Measurements from ENCODE around the gene CTNNBL1. TPM values are rescaled to one million over a fixed set of nuclear protein-coding genes. Genes with fewer than 3 reads are reported as not detected.

The CTNNBL1 gene
- total RNA-seq, 2 donors from 2014 or later, result 59.0 to 91.3 TPM

DNA sequence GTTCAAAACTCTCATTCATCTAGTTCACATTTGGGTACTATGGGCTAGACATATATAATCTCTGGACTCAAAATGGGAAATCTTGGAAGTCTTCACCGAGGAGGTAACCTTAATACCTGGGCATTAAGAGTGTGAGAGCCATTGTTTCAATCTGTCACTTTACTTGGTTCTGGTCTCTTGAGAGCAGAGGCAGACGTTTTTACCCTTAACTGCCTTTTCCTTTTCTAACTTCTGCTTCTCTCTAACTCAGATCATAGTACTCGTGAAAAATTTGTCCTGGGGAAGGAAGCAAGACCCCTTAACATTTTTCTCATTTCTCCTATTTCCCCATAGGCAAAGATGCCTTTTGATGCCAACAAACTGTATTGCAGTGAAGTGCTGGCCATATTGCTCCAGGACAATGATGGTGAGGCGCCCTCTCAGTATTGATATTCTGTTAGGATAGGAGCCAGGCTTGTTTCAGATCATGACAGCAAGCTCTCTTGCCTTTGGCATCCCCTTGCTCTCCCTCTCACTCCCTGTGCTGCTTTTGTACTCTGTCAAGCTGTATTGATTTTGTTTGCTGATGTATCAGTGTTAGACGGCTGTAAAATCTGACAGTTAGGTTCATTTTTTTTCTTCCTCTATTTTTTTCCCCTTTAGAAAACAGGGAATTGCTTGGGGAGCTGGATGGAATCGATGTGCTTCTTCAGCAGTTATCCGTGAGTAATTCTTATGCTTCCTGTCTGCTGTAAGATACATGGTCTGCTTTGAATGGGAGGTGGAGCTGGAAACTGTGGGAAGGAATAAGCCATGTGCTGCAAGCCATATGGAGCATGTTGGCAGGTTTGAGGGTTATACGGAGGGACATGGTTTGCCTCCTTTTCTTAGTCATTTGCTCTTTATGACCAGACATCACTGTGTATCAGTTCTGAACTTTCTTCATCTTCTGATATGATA, 83.5 kb downstream of the CTNNBL1 start:
- ATAC-seq (replicated peaks), result no peak
- H3K4me3 Mint-ChIP-seq, result no peak overlapping the region
- no peaks in the 10 kb centered on the region for H3K9me3 Mint-ChIP-seq
- H3K4me1 Mint-ChIP-seq, result no peaks in the 10 kb centered on the region
- peak overlapping the region; percentile 4 for H3K27ac Mint-ChIP-seq
- no peaks in the 10 kb centered on the region for H3K27me3 Mint-ChIP-seq
- peaks cover 81% of the 10 kb centered on the region for H3K36me3 Mint-ChIP-seq (ENCODE audit: low read depth)

DNA sequence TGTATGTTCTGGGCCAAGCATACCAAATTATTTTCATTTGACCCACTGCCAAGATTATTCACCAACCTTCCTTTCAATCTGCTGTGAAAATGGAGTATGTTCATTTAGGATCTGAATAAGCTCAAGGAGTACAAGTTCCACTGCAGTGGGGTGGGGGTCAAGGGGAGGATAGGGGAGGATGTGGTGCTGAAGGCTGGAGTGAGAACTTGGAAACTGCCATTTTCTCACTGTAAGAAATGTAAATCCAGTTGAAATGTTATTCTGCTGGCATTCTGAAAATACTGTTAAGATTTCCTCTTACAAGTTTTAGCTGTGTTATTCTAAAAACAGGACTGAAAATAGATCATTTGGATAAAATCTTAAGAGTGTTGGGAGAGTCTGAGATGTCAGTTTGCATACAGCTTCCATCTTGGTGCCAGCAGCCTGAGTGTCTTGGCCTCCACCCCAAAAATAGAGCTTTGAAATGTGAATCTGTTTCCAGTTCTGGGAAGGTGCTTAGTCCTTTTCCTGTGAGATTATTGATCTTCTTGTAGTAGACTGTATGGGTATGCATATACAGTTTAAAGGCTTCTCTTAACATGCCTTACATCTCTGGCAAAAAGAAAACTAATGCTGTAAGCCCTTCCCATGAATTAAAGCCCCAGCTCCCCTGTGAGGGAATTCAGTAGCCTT, 84.3 kb downstream of the CTNNBL1 start:
- Mint-ChIP-seq H3K27ac (peak overlapping the region; percentile 4), H3K36me3 (ENCODE audit: low read depth) (peaks cover 80% of the 10 kb centered on the region), H3K9me3 (no peaks in the 10 kb centered on the region), H3K4me3 (no peak overlapping the region), H3K27me3 (no peaks in the 10 kb centered on the region), H3K4me1 (no peaks in the 10 kb centered on the region)
- ATAC-seq (replicated peaks), result no peak

DNA sequence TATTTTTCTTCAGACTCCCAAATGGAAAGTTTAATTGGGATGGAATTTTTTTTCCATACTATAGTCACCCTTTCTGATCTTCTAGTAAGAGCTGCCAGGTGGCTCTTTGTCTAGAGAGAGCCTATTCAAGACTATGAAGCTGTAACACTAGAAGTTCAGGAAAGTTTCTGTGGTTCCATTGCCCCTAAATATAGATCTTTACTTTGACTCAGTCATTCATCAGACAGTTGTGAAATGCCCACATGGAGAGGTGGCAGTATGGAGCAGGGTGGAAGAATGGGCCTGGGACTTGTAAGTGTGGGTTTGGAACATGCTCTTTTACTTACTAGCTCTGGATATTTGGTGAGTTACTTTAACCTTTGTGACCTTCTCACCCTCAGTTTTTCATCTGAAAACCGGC, 87.8 kb downstream of the CTNNBL1 start:
- H3K27ac Mint-ChIP-seq, result no peak overlapping the region
- H3K9me3 Mint-ChIP-seq, result no peaks in the 10 kb centered on the region
- no peaks in the 10 kb centered on the region for H3K27me3 Mint-ChIP-seq
- no peak overlapping the region for H3K4me3 Mint-ChIP-seq
- H3K36me3 Mint-ChIP-seq (ENCODE audit: low read depth), result peaks cover 85% of the 10 kb centered on the region
- no peaks in the 10 kb centered on the region for H3K4me1 Mint-ChIP-seq
- ATAC-seq (replicated peaks), result no peak

DNA sequence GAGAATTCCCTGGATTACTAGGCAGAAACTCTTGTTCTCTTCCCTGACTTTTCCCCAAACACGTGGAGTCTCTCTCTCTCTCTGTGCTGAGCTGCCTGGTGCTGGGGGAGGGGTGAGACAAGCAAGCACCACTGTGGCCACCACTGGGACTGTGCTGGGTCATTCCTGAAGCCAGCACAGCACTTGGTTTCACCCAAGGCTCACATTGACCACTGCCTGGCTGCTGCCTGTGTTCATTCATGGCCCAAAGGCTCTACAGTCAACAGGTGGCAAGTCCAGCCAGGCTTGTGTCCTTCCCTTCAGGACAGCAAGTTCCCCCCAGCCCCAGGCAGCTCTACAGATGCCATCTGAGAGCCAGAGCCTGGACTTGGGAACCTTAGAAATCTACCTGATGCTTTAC, 92.2 kb downstream of the CTNNBL1 start:
- Mint-ChIP-seq H3K36me3 (ENCODE audit: low read depth) (peaks cover 93% of the 10 kb centered on the region), H3K27ac (no peak overlapping the region), H3K9me3 (peaks cover 3% of the 10 kb centered on the region), H3K27me3 (no peaks in the 10 kb centered on the region), H3K4me1 (no peaks in the 10 kb centered on the region), H3K4me3 (no peak overlapping the region)
- no peak for ATAC-seq (replicated peaks)

DNA sequence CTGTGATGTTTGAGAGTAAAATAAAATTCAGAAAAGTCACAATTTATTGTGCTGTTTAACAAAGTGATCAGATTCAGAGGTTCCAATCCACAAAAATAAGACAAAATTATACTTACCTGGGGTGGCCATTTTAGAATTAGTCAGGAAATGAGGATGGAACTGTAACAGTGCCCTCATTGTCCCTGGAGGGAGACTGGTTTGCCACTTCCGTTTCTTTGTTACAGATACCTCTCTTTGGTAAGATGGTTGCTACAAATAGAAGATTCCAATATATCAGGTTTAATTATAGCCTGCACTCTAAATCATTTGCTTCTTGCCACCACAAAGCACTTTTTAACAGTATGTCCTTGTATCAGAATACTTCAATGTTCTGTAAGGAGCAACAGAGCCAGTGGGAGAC, 95.6 kb downstream of the CTNNBL1 start:
- Mint-ChIP-seq H3K36me3 (ENCODE audit: low read depth) (peaks cover 82% of the 10 kb centered on the region), H3K27me3 (no peaks in the 10 kb centered on the region), H3K4me3 (no peak overlapping the region), H3K9me3 (peaks cover 9% of the 10 kb centered on the region), H3K27ac (peak overlapping the region; percentile 25), H3K4me1 (no peaks in the 10 kb centered on the region)
- no peak for ATAC-seq (replicated peaks)

DNA sequence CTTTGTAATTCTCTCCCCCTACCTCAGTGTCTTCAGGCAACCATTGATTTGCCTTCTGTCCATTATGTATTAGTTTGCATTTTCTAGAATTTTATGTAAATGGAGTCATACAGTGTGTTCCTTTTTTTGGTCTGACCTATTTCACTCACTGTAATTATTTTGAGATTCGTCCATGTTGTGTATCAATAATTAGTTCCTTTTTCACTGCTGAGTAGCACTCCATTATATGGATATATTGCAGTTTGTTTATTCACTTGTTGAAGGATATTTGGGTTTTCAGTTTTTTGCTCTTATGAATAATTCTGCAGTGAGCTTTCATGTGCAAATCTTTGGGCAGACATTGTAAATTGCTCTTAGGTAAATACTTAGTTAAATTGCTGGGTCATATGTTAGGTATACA, 97.1 kb downstream of the CTNNBL1 start:
- Mint-ChIP-seq H3K4me1 (no peaks in the 10 kb centered on the region), H3K27me3 (no peaks in the 10 kb centered on the region), H3K36me3 (ENCODE audit: low read depth) (peaks cover 79% of the 10 kb centered on the region), H3K27ac (no peak overlapping the region), H3K4me3 (no peak overlapping the region), H3K9me3 (peaks cover 9% of the 10 kb centered on the region)
- ATAC-seq (replicated peaks), result no peak

DNA sequence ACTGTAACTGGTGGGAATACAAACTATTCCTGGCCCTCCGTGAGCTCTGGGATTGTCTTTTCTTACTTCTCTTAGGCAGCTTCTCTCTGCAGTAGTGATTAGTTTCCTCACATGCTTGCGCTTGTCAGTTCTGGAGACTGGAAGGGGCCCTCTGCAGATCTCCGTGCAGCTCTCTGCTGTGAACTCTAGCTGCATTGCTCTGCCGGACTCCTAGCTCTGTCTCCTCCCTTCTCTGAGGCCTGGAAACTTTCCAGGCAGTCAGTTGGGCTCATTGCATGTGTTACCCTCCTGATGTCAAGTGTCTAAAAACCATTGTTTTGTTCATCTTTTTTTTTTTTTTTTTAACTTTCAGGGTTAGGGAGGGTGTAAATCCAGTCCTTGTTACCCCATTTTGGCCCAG, 102.3 kb downstream of the CTNNBL1 start:
- Mint-ChIP-seq H3K27ac (no peak overlapping the region), H3K9me3 (peaks cover 6% of the 10 kb centered on the region), H3K27me3 (no peaks in the 10 kb centered on the region), H3K4me1 (no peaks in the 10 kb centered on the region), H3K4me3 (no peak overlapping the region), H3K36me3 (ENCODE audit: low read depth) (peaks cover 52% of the 10 kb centered on the region)
- no peak for ATAC-seq (replicated peaks)

DNA sequence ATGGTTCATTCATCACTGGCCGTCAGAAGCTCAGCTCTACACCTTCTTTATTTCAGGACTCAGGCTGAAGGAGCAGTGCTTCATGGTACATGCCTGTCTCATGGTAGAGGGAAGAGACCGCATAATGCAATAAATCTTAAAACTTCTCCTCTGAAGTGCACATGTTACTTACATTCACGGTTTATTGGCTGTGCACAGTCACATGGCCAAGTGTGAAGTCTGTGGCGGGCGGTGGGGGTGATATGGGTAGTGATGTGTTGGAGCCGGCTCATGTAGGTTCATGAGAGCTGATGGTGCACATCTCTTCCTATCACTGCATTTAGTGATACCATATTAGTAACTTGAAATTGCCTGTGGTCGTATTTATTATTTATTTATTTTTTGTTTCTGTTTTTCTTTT, 102.9 kb downstream of the CTNNBL1 start:
- no peaks in the 10 kb centered on the region for H3K27me3 Mint-ChIP-seq
- peaks cover 48% of the 10 kb centered on the region for H3K36me3 Mint-ChIP-seq (ENCODE audit: low read depth)
- no peak overlapping the region for H3K27ac Mint-ChIP-seq
- H3K4me1 Mint-ChIP-seq, result no peaks in the 10 kb centered on the region
- H3K9me3 Mint-ChIP-seq, result peaks cover 6% of the 10 kb centered on the region
- no peak for ATAC-seq (replicated peaks)
- H3K4me3 Mint-ChIP-seq, result no peak overlapping the region

DNA sequence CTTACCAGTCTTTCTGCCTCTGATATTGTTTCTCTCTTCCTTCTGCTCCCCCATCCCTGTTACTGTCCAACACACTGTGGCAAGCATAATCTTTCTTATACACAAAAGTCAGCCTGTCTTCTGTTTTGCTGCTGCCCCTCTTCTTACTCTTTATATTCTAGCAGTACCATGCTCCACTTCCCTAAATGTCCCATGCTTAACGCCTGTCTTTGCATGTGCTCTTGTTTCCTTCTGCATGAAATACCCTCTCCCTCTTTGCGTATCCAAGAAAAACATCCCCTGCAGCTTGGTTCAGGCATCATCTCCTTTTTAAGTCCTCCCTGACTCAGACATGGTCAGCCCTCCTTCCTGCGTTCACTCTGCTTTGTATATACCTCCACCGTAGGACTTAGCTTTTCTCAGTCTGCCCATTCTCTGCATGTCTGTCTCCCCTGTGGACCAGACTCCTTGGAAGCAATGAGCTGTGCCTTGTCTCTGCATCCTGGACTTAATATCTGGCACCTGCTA, 103.9 kb downstream of the CTNNBL1 start:
- H3K27ac Mint-ChIP-seq, result no peak overlapping the region
- H3K9me3 Mint-ChIP-seq, result no peaks in the 10 kb centered on the region
- no peak overlapping the region for H3K4me3 Mint-ChIP-seq
- H3K4me1 Mint-ChIP-seq, result no peaks in the 10 kb centered on the region
- ATAC-seq (replicated peaks), result no peak
- H3K27me3 Mint-ChIP-seq, result no peaks in the 10 kb centered on the region
- peaks cover 48% of the 10 kb centered on the region for H3K36me3 Mint-ChIP-seq (ENCODE audit: low read depth)

DNA sequence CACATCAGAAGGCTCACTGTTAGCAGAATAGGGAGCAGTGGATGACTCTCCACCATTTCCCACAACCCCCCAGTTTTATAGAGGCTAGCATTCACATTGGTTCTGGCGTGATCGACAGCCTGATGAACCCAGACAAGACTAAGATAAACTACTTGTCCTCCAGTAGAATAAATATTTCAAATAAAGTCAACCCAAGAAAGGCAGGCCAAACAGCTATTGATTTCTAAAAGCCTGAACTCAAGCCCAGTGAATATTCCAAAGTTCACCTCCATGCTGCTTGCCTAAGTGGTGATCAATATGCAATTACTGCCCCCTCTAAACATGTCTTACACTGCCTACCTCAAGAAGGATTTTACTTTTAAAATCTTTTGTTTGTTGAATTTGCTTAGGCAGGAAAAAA, 104.5 kb downstream of the CTNNBL1 start:
- H3K4me3 Mint-ChIP-seq, result no peak overlapping the region
- H3K36me3 Mint-ChIP-seq (ENCODE audit: low read depth), result peaks cover 54% of the 10 kb centered on the region
- ATAC-seq (replicated peaks), result no peak
- no peaks in the 10 kb centered on the region for H3K27me3 Mint-ChIP-seq
- no peak overlapping the region for H3K27ac Mint-ChIP-seq
- H3K9me3 Mint-ChIP-seq, result no peaks in the 10 kb centered on the region
- no peaks in the 10 kb centered on the region for H3K4me1 Mint-ChIP-seq

DNA sequence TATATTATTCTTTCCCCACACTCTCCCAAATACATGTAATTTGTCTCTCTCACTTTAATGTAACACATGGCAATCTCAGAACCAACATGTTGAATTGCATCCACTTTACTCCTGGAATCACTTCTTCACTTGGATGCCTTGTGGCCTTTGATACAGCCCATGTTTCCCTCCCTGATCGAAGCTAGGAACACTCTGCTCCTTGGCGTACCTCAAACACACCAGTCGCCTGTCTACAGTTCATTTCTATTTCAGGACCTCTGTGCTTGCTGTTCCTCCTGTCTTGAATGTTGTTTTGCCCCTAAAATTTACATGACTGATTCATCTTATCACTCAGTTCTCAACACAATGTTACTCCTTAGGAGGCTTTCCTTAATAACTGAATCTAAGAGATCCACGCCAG, 106.8 kb downstream of the CTNNBL1 start:
- H3K36me3 Mint-ChIP-seq (ENCODE audit: low read depth), result peaks cover 63% of the 10 kb centered on the region
- H3K27ac Mint-ChIP-seq, result no peak overlapping the region
- no peaks in the 10 kb centered on the region for H3K27me3 Mint-ChIP-seq
- no peak overlapping the region for H3K4me3 Mint-ChIP-seq
- no peak for ATAC-seq (replicated peaks)
- H3K9me3 Mint-ChIP-seq, result no peaks in the 10 kb centered on the region
- no peaks in the 10 kb centered on the region for H3K4me1 Mint-ChIP-seq

DNA sequence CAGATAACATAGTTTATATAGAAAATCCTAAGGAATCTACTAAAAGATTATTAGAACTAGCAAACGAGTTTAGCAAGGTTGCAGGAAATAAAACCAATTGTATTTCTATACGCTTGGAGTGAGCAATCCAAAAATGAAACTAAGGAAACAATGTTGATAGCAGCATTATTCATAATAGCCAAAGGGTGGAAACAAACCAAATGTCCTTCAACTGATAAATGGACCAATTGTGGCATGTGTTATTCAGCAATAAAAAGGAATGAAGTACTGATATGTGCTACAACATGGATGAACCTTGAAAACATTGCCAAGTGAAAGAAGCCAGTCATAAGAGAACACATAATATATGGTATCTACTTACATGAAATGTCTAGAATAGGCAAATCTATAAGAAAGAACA, 108.1 kb downstream of the CTNNBL1 start:
- Mint-ChIP-seq H3K4me3 (no peak overlapping the region), H3K27ac (no peak overlapping the region), H3K9me3 (no peaks in the 10 kb centered on the region), H3K27me3 (no peaks in the 10 kb centered on the region), H3K36me3 (ENCODE audit: low read depth) (peaks cover 59% of the 10 kb centered on the region), H3K4me1 (no peaks in the 10 kb centered on the region)
- ATAC-seq (replicated peaks), result no peak

DNA sequence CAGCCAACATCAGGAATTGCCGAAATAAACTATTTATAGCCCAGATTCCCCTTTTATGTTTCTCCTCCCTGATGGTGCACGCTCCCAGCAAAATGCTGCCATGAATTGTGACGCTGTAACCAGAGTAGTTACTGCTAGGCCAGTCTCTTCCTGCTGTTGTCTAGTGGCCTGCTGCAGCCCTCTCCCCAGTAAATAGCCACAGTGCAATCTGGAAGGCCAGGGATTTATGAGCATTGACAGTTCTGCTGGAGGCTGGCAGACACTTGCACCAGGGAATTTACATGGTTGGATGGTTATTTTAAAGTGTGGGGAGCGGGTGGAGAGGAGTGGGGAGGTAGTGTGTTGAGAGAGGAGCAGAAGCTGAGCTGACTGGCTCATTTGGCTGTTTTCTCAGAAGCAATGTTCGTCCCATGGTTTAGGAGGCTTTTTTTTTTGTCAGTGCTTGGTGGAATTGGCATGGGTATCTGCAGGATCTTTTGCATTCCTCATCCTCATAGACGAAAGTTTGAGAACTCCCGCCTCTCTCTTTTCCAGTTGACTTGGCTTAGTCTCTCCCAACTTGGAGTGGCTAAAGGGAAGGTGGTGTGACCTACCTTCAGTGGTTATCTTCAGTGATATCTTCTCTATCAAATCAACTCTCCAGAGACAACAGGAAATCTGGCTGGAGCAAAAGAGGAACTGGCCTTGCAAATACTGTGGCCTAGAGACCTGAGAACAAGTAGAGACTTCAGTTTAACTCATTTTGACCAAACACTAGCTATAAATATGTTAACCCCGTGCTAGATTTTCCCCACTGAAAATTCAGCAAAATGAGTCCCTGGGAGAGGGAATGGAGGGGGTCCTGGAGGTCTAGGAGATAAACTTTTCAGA, 109.8 kb downstream of the CTNNBL1 start:
- H3K27ac Mint-ChIP-seq, result no peak overlapping the region
- H3K4me1 Mint-ChIP-seq, result no peaks in the 10 kb centered on the region
- ATAC-seq (replicated peaks), result no peak
- H3K4me3 Mint-ChIP-seq, result no peak overlapping the region
- H3K36me3 Mint-ChIP-seq (ENCODE audit: low read depth), result peaks cover 62% of the 10 kb centered on the region
- no peaks in the 10 kb centered on the region for H3K9me3 Mint-ChIP-seq
- no peaks in the 10 kb centered on the region for H3K27me3 Mint-ChIP-seq

All from activated T-helper 17 cell treated with anti-CD3 and anti-CD28 coated beads, Interleukin-2, amount 50 U/mL, for 72 hours (primary cell).